Measurements from ENCODE around the gene KIAA0040. TPM values are rescaled to one million over a fixed set of nuclear protein-coding genes. Genes with fewer than 3 reads are reported as not detected.

KIAA0040 gene
- total RNA-seq, 1 experiment from 2014 or later = 32.4 TPM

DNA sequence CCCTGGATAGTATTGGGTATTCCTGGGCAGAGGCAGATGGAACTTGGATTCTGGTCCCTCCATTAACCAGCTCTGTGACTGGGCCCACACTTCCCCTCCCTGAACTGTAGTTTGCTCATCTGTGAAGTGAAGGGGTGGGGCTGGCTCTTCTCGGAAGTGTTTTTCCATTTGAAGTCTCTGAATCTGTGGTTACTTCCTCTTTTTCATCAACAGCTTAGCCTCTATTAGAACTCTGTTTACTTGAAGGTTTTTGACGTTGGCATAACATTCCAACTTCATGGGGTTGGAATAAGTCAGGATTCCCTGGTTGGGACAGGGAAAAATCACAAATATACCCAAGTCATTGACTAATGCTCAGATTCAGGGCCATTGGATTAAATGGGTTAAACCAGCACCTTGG lies 3.6 kb downstream of the KIAA0040 start:
- Histone ChIP-seq H3K36me3 (ENCODE audit: control insufficient read depth in 1 of 2, insufficient read depth in 2 of 2, low read length in 2 of 2) (no peaks in the 10 kb centered on the region), H2AFZ (ENCODE audit: low read depth, low read length, poor library complexity, severe bottlenecking) (no peak overlapping the region), H3K4me1 (ENCODE audit: control insufficient read depth in 1 of 2, insufficient read depth in 2 of 2, low read length in 2 of 2) (peaks cover 6 to 27% of the 10 kb centered on the region in 2 experiments; a peak in 3 of 4 replicates), H3K27ac (ENCODE audit: low read depth, low read length) (no peak overlapping the region), H3K9me2 (ENCODE audit: insufficient read depth) (no peaks in the 10 kb centered on the region), H3K27me3 (ENCODE audit: insufficient read depth, low read length) (no peaks in the 10 kb centered on the region), H4K20me1 (ENCODE audit: insufficient read depth) (no peaks in the 10 kb centered on the region), H3K4me2 (ENCODE audit: low read length) (no peak overlapping the region), H3K9ac (ENCODE audit: low read length) (no peak overlapping the region), H3K4me3 (replicated peaks in 1 of 2; ENCODE audit: low read depth in 1 of 2, low read length in 2 of 2) (no peak overlapping the region), H3K79me2 (ENCODE audit: insufficient read depth, low read length) (peaks cover 12% of the 10 kb centered on the region; the same call in 1 of the 2 replicates), H3K9me3 (ENCODE audit: control insufficient read depth in 1 of 2, insufficient read depth in 1 of 2, low read depth in 1 of 2, low read length in 2 of 2) (no peaks in the 10 kb centered on the region)
- TF ChIP-seq SP1 (IDR thresholded peaks at IDR 0.05; ENCODE audit: low read depth) (no peak), SIN3A (IDR thresholded peaks at IDR 0.05; ENCODE audit: low read depth) (no peak)
- ChIA-PET RAD21 (ENCODE audit: low non-redundant PET in 1 of 2, low total read pairs in 2 of 2, uncharacterized antibody in 2 of 2, unreplicated experiment in 2 of 2) (no interaction called here), CTCF (interaction anchor here (1.4 kb wide), 1 partner anchor 37 kb away, joined by 4 read pairs; no protein-coding TSS in a partner anchor), POLR2A (interaction anchor here (0.6 to 2.1 kb wide), 2 partner anchors 8 to 19 kb away, joined by 6 read pairs; no protein-coding TSS in a partner anchor)
- DNase-seq (ENCODE audit: low read depth, low spot score) (no peak), ATAC-seq (no peak)
- no TSS peak for BruUV-seq (replicated peaks)
- intact Hi-C loops (cut with micrococcal nuclease) = no loop called here

DNA sequence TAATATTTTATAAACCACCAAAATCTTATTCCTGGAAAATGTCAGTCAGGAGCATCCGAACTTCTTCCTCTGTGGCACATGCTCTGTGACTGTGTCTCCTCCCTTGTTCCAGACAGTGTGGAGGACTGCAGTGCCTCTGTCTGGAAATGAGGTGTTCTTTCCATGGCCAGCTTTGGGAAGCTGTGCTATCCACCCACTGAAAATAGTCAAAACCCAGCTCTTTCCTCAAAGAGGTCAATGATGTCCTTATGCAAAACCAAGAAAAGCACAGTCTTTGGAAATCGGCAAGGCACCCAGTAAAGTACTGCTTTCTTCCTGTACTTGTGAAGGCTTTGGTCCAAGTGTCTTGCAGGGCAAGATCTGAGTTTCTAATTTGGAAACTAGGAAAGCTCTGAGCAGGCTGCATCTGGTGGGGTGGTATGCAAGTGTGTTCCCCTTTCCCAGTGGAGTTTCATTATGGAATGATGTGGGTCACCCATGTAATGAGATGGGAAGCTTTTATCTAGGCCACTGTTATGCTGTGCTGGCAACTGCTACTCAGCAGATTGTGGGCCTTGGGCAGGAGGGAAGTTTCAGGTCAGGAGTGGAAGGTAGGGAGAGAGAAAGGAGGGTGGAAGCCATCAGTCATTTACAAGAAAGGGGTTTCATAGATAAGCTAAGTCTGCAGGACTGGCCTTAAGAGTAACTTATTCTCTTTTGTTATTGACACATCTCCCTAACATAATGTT lies 6.0 kb downstream of the KIAA0040 start:
- Histone ChIP-seq H3K36me3 (ENCODE audit: control insufficient read depth in 1 of 2, insufficient read depth in 2 of 2, low read length in 2 of 2) (no peaks in the 10 kb centered on the region), H3K27ac (ENCODE audit: low read depth, low read length) (no peak overlapping the region), H3K9me3 (ENCODE audit: control insufficient read depth in 1 of 2, insufficient read depth in 1 of 2, low read depth in 1 of 2, low read length in 2 of 2) (no peaks in the 10 kb centered on the region), H4K20me1 (ENCODE audit: insufficient read depth) (no peaks in the 10 kb centered on the region), H2AFZ (ENCODE audit: low read depth, low read length, poor library complexity, severe bottlenecking) (no peak overlapping the region), H3K9ac (ENCODE audit: low read length) (no peak overlapping the region), H3K9me2 (ENCODE audit: insufficient read depth) (no peaks in the 10 kb centered on the region), H3K4me2 (ENCODE audit: low read length) (no peak overlapping the region), H3K4me1 (ENCODE audit: control insufficient read depth in 1 of 2, insufficient read depth in 2 of 2, low read length in 2 of 2) (peaks cover 0 to 9% of the 10 kb centered on the region in 2 experiments; a peak in 2 of 4 replicates), H3K79me2 (ENCODE audit: insufficient read depth, low read length) (peaks cover 12% of the 10 kb centered on the region; the same call in 1 of the 2 replicates), H3K4me3 (replicated peaks in 1 of 2; ENCODE audit: low read depth in 1 of 2, low read length in 2 of 2) (no peak overlapping the region), H3K27me3 (ENCODE audit: insufficient read depth, low read length) (no peaks in the 10 kb centered on the region)
- ATAC-seq (no peak), DNase-seq (ENCODE audit: low read depth, low spot score) (no peak)
- TF ChIP-seq SP1 (IDR thresholded peaks at IDR 0.05; ENCODE audit: low read depth) (no peak), EZH2phosphoT487 (IDR thresholded peaks at IDR 0.05; ENCODE audit: borderline replicate concordance) (no peak), TCF7L2 (IDR thresholded peaks at IDR 0.05; ENCODE audit: borderline replicate concordance, extremely low read depth, insufficient read depth, insufficient read length) (no peak), ZNF274 (IDR thresholded peaks at IDR 0.05; ENCODE audit: low read depth, low read length) (no peak), SRF (IDR thresholded peaks at IDR 0.05; ENCODE audit: low read depth) (no peak), POLR2A (IDR thresholded peaks at IDR 0.05; ENCODE audit: borderline replicate concordance, extremely low read depth, insufficient read depth, insufficient read length) (no peak), RAD21 (IDR thresholded peaks at IDR 0.05; ENCODE audit: low read depth) (no peak), ZFX (IDR thresholded peaks at IDR 0.05) (no peak)
- TF ChIP-seq, protein P1, sequence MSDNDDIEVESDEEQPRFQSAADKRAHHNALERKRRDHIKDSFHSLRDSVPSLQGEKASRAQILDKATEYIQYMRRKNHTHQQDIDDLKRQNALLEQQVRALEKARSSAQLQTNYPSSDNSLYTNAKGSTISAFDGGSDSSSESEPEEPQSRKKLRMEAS (IDR thresholded peaks at IDR 0.05) = no peak
- TF ChIP-seq, protein P2, sequence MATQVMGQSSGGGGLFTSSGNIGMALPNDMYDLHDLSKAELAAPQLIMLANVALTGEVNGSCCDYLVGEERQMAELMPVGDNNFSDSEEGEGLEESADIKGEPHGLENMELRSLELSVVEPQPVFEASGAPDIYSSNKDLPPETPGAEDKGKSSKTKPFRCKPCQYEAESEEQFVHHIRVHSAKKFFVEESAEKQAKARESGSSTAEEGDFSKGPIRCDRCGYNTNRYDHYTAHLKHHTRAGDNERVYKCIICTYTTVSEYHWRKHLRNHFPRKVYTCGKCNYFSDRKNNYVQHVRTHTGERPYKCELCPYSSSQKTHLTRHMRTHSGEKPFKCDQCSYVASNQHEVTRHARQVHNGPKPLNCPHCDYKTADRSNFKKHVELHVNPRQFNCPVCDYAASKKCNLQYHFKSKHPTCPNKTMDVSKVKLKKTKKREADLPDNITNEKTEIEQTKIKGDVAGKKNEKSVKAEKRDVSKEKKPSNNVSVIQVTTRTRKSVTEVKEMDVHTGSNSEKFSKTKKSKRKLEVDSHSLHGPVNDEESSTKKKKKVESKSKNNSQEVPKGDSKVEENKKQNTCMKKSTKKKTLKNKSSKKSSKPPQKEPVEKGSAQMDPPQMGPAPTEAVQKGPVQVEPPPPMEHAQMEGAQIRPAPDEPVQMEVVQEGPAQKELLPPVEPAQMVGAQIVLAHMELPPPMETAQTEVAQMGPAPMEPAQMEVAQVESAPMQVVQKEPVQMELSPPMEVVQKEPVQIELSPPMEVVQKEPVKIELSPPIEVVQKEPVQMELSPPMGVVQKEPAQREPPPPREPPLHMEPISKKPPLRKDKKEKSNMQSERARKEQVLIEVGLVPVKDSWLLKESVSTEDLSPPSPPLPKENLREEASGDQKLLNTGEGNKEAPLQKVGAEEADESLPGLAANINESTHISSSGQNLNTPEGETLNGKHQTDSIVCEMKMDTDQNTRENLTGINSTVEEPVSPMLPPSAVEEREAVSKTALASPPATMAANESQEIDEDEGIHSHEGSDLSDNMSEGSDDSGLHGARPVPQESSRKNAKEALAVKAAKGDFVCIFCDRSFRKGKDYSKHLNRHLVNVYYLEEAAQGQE (IDR thresholded peaks at IDR 0.05; ENCODE audit: low read depth) = no peak
- TF ChIP-seq, protein P3, sequence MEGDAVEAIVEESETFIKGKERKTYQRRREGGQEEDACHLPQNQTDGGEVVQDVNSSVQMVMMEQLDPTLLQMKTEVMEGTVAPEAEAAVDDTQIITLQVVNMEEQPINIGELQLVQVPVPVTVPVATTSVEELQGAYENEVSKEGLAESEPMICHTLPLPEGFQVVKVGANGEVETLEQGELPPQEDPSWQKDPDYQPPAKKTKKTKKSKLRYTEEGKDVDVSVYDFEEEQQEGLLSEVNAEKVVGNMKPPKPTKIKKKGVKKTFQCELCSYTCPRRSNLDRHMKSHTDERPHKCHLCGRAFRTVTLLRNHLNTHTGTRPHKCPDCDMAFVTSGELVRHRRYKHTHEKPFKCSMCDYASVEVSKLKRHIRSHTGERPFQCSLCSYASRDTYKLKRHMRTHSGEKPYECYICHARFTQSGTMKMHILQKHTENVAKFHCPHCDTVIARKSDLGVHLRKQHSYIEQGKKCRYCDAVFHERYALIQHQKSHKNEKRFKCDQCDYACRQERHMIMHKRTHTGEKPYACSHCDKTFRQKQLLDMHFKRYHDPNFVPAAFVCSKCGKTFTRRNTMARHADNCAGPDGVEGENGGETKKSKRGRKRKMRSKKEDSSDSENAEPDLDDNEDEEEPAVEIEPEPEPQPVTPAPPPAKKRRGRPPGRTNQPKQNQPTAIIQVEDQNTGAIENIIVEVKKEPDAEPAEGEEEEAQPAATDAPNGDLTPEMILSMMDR (IDR thresholded peaks at IDR 0.05 in 2 of 3, conservative IDR thresholded peaks at IDR 0.05 in 1 of 3; ENCODE audit: borderline replicate concordance in 1 of 3, insufficient read depth in 1 of 3, low read depth in 2 of 3, low read length in 2 of 3) = no peak
- POLR2A ChIA-PET = interaction anchor here (1.3 kb wide), 1 partner anchor 10 kb away, joined by 4 read pairs; no protein-coding TSS in a partner anchor
- BruUV-seq (replicated peaks) = no TSS peak
- CTCF ChIA-PET = interaction anchor here (1.1 to 1.9 kb wide), 2 partner anchors 35 to 133 kb away, joined by 3 to 4 read pairs; no protein-coding TSS in a partner anchor
- RAD21 ChIA-PET (ENCODE audit: low non-redundant PET in 1 of 2, low total read pairs in 2 of 2, uncharacterized antibody in 2 of 2, unreplicated experiment in 2 of 2) = no interaction called here
- intact Hi-C loops (cut with micrococcal nuclease) = no loop called here

Data from HCT116 (cell line).